Endothelial cell of umbilical vein (primary cell): ENCODE data around the gene PRDM7.

Experiments used
- CTCF ChIP-seq, 2 donors: IDR thresholded peaks; 1 replicate in 1 of 2; 2 replicates in 1 of 2; pipeline ENCODE4 v1.5.1; 2011; ENCODE audit warnings: low read length in 2 of 2, mild to moderate bottlenecking in 2 of 2, moderate library complexity in 2 of 2, control low read depth in 1 of 2, inconsistent platforms in 1 of 2, low read depth in 1 of 2; ENCODE audit not compliant: insufficient read depth in 1 of 2; ENCODE audit errors: extremely low read depth in 1 of 2
- GATA2 ChIP-seq: IDR thresholded peaks from 2 replicates; pipeline ENCODE4 v1.7.0; 2011; ENCODE audit warnings: low read depth, mild to moderate bottlenecking, moderate library complexity, mixed read lengths, low read length; ENCODE audit not compliant: insufficient read length, insufficient read depth
- JUN ChIP-seq: IDR thresholded peaks from 2 replicates; pipeline ENCODE4 v1.6.1; 2011; ENCODE audit warnings: borderline replicate concordance, low read depth; ENCODE audit not compliant: insufficient read length, insufficient read depth
- POLR2A ChIP-seq: IDR thresholded peaks from 2 replicates; pipeline ENCODE4 v1.6.1; 2012; ENCODE audit warnings: low read depth, mild to moderate bottlenecking, control low read depth, low read length
- POLR2AphosphoS5 ChIP-seq: IDR thresholded peaks from 2 replicates; pipeline ENCODE4 v1.6.1; 2012; ENCODE audit warnings: low read depth, mild to moderate bottlenecking, control low read depth, low read length, moderate library complexity; ENCODE audit not compliant: insufficient read depth

GRCh38 chr16:90031186-90031930, 45.8 kb downstream of the PRDM7 start:
- TF ChIP-seq POLR2AphosphoS5, result no peak
- TF ChIP-seq GATA2, result no peak
- no peak for TF ChIP-seq POLR2A
- TF ChIP-seq CTCF (IDR thresholded peaks at IDR 0.05; ENCODE audit: extremely low read depth in 1 of 2, insufficient read depth in 1 of 2, low read depth in 1 of 2, low read length in 2 of 2), result no peak
- TF ChIP-seq JUN, result no peak
